Measurements from ENCODE around the gene ARL16.

ARL16 gene

DNA sequence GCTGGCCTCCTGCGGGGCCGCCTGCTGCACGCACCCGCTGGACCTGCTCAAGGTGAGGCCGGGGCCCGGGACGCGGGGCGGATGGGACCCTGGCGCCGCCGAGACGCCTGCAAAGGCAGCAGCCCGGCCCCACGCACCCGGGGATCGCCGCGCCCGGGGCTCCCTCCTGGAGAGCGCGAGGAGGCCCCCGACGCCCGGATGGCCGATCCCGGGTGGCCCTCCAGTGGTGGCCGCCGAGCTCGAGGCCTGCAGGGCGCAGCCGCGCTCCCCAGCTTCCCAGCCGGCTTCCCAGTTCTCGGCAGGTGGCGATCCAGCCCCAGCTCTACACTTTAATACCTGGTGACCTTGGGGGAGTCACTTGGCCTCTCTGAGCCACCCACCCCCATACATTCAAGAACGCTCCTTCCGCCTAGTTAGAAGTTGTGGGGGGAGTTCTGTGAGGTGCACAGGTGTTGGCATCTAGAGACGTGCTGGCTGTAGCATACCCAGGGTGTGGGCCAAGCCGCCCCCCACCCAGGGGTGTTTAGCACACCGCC lies 28.9 kb upstream of the ARL16 start:
- DNase-seq (ENCODE audit: low read depth) = no peak

DNA sequence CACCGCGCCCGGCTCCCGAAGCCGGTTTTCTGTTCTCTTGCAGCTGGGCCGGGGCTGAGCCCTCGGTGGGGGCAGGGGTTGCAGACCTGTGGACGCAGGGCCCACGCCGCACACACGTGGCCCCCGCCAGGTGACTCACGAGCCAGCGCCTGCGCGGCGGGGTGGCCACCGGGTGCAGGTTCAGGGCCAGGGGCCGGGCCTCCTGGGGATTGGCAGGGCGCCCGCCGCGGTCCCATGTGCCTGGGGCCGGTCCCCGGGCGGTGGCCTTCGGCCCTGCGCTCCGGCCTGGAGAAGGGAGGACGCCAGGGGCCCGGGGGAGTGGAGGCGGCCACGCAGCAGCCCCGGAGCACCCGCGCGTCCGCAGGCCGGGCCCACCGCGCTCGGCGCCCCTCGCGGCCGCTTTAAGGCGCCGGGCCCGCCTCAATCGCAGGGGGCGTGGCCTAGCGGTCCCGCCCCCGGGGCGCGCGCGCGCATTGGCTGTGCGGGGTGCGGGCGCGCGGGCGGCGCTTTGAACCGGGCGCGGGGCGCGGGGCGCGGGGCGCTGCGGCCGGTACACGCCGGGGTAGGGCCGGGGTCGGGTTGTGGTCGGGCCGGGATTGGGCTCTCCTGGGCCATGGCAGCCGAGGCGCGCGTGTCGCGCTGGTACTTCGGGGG lies 28.3 kb upstream of the ARL16 start, which contains the start of gene SLC25A10:
Gene SLC25A10, plus strand, starts transcription at position 471 of the 654 bp plus-strand sequence. Its CDS starts 143 bp downstream, at position 614.
- DNase-seq (ENCODE audit: low read depth) = peak; percentile 88

DNA sequence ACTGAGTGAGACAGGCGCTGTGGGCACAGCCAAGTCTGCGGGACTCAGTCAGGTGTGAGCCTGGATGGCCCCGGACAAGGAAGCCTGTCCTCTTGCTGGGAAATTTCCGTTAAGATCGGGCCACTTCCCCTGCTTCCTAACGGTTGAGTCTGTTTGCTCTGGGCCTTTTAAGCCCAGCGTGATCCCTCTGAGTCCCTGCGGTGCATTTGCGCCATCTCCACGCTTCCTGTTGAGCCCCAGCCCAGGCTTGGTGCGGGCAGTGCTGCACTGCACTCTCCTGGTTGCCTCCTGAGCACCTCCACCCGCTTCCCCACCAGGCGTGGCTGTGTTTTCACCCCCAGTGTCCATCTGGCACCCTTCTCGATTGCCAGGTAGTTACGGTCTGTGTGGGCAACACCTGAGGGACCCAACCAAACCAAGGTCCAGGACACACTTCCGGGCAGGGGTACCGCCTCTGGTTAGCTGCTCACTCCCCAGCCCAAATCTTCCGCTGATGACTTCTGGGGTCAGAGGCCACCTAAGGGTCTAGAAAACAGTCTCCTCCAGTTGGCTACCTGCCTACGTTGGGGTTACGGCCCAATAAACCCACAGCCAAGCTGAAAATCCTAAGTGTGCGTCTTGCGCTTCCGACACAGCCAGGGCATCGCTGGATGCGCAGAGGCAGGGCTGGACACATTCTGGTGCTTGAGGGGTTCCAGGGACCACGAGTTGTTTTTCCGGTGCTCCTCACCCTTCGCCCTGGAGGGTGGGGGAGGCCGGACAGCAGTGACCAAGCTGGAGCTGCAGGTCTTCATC lies 27.1 kb upstream of the ARL16 start:
- DNase-seq (ENCODE audit: low read depth) = no peak

DNA sequence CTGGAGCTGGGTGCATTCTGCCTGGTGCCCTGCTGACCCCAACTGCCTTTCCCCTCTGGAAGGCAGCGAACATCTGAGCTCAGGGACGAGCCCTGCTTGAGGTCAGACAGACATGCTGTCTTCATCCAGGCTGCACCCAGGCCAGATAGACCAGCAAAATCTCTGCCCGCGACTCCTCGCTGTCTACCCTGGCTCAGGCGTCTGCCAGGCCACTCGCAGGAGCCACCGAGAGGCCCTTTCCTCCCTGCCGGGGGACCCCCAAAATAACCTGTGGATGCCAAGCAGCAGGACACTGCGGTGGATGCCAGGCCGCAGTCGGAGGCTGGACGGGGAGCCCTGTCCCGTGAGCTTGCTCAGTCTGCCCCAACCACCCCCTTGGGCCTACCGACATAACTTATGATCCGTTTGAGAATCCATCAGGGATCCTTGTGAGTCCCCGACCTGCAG lies 25.2 kb upstream of the ARL16 start:
- DNase-seq (ENCODE audit: low read depth) = no peak

DNA sequence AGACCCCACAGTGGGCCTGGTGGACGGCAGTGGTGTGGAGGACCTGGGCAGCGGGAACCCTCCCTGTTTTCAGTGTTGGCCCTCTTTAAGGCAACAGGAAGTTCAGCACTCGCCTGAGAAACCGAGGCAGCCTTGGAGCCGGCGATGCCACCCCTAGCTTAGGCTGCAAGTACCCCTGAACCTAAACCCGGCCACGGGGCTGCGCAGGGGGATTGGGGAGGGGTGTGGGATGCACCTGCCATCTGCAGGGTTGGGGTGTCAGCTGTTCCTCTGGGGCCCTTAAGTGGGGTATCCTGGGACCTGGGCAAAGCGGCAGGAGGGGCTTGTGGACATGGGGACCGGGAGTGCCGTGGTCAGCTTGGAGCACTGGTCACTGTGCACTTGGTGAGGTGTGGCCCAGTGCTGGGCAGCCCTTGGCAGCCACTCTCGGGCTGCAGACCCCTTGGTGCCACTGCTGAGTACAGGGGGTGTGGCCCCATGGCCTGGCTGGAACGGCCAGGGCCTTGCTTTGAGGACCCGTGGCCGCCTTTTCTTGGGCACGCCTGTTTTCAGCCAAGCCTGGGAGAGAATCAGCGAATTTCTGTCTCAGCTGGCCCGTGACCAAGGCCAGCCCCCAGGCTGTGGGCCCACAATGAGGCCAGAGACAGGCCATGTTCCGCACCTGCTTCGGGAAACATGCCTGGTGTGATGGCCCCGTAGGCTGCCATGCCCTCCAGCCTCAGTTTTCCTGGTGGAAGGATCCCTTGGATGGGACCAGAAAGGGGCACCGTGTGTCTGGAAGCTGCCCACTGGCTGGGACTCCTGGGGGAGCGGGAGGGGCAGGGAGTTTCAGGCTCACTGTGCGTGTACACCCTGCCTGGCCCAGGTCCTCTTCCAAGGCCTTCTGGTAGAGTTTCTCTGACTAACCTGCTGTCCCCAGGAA lies 24.4 kb upstream of the ARL16 start:
- DNase-seq (ENCODE audit: low read depth) = no peak

DNA sequence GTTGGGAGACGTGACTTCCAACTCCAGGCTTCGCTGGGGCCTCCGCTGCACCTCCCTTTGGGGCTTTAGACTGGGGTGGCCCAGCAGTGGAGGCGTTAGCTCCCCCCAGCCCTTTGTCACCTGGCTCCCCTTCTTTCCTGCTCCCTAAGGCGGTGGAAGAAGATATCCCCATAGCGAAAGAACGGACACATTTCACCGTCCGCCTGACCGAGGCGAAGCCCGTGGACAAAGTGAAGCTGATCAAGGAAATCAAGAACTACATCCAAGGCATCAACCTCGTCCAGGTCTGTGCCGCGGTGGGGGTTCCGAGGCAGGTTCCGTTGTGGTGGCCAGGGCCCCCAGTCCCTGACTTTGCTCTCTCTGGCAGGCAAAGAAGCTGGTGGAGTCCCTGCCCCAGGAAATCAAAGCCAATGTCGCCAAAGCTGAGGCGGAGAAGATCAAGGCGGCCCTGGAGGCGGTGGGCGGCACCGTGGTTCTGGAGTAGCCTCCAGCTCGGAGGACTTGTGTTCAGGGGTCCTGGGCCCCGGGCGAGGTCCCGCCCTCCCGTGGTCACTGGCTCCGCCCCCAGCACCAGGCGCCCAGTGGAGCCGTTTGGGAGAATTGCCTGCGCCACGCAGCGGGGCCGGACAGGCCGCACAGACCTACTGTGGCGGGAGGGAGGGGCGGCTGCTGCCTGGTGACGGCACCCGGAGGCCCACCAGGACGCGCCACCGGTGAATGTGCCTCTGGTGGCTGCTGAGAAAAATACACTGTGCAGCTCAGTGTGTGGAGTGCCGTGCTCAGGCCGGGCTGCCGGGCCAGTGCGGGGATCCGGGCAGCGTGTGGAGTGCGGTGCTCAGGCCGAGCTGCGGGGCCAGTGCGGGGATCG lies 23.4 kb upstream of the ARL16 start:
- DNase-seq (ENCODE audit: low read depth) = no peak

DNA sequence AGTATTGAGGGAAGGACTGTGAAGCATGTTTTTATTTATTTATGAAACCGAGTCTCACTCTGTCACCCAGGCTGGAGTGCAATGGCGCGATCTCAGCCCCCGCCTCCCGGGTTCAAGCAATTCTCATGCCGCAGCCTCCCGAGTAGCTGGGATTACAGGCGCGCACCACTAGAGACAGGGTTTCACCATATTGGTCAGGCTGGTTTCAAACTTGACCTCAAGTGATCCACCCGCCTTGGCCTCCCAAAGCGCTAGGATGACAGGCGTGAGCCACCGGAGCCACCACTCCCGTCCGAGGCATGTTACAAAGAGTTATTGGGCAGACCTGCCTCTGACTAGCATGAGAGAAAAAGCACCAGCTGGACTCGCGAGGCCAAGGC lies 22.6 kb upstream of the ARL16 start:
- no peak for DNase-seq (ENCODE audit: low read depth)

DNA sequence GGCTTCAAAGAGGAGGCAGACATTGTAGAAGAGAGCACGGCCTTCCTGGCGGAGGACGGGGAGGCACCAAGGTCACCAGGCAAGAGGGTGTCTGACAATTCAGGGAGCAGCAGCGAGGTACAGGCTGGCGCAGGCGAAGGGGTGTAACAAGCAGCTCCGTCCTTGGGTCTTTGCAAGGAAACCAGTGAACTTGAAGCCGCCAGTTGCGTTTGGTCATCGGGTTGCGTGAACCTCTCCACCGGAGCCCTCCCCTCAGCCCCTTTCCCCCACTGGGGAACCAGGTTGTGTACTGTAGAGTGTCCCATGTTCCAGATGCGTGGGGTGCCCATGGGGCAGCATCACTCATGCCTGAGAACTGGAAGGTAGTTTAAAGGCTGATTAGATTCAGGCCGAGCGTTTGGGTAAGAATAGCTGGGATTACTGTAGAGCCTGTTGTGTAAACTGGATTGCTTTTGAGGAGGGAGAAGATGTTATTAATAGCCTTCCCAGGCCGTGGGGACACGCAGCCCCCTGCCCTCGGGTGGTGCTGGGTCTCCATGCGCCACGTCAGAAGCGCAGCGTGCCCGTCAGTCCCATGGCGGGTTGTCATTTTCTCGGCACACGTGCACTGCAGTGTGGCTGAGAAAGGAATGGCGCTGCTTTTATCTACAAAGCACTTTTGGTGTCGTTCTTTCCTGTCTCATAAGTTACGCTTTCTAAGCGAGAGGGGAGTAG lies 22.1 kb upstream of the ARL16 start:
- DNase-seq (ENCODE audit: low read depth) = no peak

DNA sequence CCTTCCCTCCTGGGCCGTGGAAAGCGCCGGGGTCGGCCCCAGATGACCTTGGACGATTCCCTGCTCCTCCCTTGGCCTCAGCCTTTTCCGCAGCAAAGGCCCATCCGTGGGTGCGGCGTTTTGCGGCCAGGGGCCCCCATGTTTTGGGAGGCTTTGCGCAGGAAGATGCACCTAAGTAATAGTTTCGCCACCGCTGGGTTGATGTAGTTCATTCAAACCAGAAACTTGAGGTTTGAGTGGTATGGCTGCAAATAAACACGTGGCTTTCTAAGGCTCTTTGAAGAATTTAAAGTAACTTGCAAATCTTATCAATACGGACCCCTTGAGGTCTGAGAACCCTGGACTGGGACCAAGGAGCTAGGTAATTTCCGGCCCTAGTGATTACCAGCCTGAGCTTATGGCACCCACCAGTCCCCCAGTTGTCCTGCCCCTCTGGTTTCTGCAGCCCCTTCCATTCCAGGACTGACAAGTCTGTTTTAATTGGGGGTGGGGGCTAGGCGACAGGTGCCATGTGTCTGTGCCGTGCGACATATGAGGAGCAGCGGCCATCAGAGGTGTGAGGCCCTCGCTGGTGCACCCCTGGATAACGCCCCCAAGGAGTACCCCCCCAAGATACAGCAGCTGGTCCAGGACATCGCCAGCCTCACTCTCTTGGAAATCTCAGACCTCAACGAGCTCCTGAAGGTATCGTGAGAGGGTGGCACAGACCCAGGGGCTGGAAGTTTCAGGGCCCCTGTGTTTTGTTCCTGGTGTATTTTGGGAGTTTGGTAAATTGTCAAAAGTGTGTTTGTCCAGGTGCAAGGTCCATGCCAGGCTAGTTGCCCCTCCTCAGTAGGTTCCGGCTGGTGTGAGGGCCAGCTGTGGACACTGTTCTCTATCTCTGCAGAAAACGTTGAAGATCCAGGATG lies 20.4 kb upstream of the ARL16 start:
- DNase-seq (ENCODE audit: low read depth) = no peak

DNA sequence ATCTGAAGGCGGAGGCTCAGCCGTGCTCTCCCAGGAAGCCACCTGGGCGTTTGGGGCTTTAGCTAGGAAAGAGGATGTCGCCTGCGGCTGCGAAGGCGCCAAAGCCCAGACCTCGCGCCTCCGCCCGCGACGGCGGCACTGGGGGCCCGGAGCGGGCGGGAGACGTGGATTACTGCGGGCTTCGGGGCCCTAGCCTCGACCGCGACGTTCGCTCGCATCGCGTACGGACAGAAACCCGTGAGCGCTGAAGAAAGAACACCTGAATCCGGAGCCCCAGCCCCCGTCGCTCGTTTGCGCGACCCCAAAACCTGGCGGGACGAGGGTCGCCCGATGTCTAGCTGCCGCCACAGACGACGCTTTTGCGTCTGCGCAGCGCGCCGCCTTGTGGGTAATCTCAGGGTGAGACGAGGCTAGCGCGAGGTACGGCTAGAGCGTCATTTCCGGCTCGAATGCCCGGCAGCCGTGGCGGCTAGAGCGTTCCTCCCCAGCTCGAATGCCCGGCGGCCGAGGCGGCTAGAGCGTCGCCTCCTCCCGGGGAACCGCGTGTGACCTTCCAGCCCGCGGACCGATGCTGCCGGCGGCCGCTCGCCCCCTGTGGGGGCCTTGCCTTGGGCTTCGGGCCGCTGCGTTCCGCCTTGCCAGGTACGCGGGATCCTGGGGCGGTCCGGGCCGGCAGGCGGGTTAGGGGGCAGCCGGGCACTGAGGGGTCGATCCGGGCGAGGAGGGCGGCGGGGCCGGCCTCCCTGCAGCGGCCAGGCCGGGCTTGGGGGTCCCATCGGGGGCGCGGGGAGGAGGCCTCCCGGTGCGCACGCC lies 19.5 kb upstream of the ARL16 start, which contains the start of gene MRPL12:
Gene MRPL12, plus strand, starts transcription at position 434 of the 813 bp plus-strand sequence. Its CDS starts 135 bp downstream, at position 569.
- peak; percentile 89 for DNase-seq (ENCODE audit: low read depth)

DNA sequence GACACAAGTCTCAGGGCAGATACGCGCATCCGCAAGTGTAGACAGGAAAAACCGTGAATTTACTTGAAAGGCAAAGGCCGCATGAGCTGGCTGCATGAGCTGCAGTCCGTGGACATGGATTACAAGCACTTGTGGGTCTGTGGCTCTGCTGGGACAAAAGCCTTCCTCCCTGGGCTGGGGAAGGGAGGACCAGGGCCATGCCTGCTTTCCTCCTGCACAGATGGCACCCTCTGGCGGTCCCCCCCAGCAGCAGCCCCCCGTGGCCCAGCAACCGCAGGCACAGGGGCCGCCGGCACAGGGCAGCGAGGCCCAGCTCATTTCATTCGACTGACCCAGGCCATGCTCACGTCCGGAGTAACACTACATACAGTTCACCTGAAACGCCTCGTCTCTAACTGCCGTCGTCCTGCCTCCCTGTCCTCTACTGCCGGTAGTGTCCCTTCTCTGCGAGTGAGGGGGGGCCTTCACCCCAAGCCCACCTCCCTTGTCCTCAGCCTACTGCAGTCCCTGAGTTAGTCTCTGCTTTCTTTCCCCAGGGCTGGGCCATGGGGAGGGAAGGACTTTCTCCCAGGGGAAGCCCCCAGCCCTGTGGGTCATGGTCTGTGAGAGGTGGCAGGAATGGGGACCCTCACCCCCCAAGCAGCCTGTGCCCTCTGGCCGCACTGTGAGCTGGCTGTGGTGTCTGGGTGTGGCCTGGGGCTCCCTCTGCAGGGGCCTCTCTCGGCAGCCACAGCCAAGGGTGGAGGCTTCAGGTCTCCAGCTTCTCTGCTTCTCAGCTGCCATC lies 17.9 kb upstream of the ARL16 start:
- no peak for DNase-seq (ENCODE audit: low read depth)

DNA sequence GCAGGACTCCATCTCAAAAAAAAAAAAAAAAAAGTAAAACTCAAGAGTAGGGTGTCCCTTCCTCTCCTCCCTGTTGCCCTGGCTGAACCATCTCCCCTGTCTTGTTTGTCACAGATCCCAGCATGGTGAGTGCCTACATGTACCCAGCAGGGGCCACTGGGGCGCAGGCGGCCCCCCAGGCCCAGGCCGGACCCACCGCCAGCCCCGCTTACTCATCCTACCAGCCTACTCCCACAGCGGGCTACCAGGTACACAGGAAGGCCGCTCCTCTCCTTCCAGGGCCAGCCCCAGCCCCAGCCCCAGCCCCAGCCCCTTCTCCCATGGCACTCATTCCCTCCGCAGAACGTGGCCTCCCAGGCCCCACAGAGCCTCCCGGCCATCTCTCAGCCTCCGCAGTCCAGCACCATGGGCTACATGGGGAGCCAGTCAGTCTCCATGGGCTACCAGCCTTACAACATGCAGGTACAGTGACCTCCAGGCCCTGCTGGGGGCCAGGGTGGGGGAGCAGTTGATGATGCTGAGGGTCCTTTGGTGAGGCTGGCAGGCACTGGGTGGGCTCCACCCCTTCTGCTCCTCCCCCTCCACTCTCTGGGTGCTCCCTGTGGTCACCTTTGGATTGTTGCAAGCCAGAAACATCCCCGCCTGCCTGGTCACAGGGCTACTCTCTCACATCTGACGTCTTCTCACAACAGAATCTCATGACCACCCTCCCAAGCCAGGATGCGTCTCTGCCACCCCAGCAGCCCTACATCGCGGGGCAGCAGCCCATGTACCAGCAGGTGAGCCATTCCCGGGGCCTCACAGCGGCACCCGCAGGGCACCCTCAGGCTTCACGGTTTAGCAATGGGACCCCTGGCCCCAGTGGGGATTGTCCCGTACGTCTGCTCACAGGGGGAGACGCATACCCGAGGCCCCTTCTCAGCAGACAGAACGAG lies 17.0 kb upstream of the ARL16 start:
- DNase-seq (ENCODE audit: low read depth) = no peak

DNA sequence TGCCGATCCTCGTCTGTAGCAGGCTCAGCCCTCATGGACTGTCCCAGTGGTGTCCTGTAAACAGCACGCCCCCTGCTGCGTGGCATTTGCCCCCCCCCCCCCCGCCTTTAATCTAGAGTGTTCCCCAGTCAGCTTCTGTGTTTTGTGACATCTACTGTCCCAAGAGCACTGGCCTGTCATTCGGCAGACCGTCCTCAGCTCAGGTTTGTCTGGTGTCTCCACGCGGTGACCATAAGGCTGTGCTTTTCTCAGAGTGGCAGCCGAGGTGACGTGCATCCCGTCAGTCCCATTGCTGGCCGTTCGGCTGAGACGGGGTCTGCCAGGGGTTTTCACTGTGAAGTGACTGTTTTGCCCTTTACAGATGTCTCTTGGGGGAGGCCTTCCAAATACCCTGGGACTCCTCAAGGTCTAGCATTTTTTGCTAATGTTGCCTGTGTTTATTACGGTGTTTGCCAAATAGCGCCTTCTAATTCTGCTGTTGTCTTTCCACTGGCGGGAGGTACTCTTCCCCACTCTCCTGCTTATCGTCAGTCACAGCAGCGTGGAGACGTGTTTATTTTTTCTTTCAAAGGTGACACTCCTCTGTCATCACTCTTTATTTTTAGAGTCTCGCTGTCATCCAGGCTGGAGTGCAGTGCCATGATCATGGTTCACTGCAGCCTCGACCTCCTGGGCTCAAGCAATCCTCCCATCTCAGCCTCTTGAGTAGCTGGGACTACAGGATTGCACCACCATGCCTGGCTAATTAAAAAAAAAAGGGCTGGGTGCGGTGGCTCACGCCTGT lies 13.9 kb upstream of the ARL16 start:
- DNase-seq (ENCODE audit: low read depth) = no peak

DNA sequence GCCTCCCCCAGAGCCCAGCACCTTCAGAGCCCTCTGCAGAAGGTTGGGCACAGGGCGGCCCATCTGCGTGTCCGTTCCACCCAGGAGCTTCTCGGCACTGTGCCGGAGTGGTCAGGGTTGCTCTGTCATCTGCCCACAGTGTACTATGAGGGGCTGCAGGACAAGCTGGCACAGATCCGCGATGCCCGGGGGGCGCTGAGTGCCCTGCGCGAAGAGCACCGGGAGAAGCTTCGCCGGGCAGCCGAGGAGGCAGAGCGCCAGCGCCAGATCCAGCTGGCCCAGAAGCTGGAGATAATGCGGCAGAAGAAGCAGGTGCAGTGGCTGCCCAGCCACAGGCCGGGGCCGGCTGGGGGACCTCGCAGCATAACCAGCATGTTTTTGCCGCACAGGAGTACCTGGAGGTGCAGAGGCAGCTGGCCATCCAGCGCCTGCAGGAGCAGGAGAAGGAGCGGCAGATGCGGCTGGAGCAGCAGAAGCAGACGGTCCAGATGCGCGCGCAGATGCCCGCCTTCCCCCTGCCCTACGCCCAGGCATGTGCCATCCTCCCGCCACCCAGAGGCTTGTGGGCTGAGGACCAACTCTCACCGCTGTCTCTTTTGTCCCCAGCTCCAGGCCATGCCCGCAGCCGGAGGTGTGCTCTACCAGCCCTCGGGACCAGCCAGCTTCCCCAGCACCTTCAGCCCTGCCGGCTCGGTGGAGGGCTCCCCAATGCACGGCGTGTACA lies 12.8 kb upstream of the ARL16 start:
- no peak for DNase-seq (ENCODE audit: low read depth)

DNA sequence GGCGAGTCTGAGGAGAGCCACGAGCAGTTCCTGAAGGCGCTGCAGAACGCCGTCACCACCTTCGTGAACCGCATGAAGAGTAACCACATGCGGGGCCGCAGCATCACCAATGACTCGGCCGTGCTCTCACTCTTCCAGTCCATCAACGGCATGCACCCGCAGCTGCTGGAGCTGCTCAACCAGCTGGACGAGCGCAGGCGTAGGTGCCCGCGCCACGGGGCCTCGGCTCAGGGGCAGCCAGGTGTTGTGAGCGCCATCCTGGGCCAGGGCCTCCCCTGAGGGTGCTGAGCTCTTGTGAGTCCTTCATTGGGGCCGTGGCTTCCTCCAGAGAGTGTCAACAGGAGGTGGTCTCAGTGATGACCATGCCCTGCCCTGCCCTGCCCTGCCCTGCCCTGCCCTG lies 12.2 kb upstream of the ARL16 start:
- DNase-seq (ENCODE audit: low read depth) = no peak
